Measurements from ENCODE around the gene ABCA13. TPM values are rescaled to one million over a fixed set of nuclear protein-coding genes. Genes with fewer than 3 reads are reported as not detected.

ABCA13 gene
- total and polyA plus RNA-seq, 2 donors from 2014 or later: 0.62 to 6.0 TPM

GRCh38 chr7:48635796-48636195, 464.5 kb downstream of the ABCA13 start:
- Histone ChIP-seq H3K27ac (ENCODE audit: low read depth in 2 of 2, low read length in 2 of 2) (no peak overlapping the region), H3K4me3 (ENCODE audit: low read length in 3 of 3) (no peak overlapping the region), H3K9me3 (ENCODE audit: control insufficient read depth in 2 of 3, insufficient read depth in 1 of 3, low read length in 3 of 3) (no peaks in the 10 kb centered on the region), H3K9ac (ENCODE audit: low read length in 3 of 3) (no peak overlapping the region), H3K36me3 (ENCODE audit: control insufficient read depth in 2 of 3, insufficient read depth in 3 of 3, low read length in 3 of 3) (no peaks in the 10 kb centered on the region), H3K27me3 (ENCODE audit: control insufficient read depth, insufficient read depth, low read length) (no peaks in the 10 kb centered on the region), H3K4me1 (ENCODE audit: control insufficient read depth in 2 of 3, insufficient read depth in 2 of 3, low read depth in 1 of 3, low read length in 3 of 3) (no peaks in the 10 kb centered on the region)
- intact Hi-C loops (cut with DNase I): no loop called here
- no peak for DNase-seq
- no peak for TF ChIP-seq CTCF (IDR thresholded peaks at IDR 0.05; ENCODE audit: borderline replicate concordance, extremely low read depth, insufficient read depth)
- FAIRE-seq: no peak

GRCh38 chr7:48636391-48637015, 465.2 kb downstream of the ABCA13 start:
- no peak overlapping the region for H3K4me3 ChIP-seq (ENCODE audit: low read length in 3 of 3)
- no peak for TF ChIP-seq CTCF (IDR thresholded peaks at IDR 0.05; ENCODE audit: borderline replicate concordance, extremely low read depth, insufficient read depth)
- FAIRE-seq (no peak), DNase-seq (no peak)
- H3K36me3 ChIP-seq (ENCODE audit: control insufficient read depth in 2 of 3, insufficient read depth in 3 of 3, low read length in 3 of 3): no peaks in the 10 kb centered on the region
- no peaks in the 10 kb centered on the region for H3K4me1 ChIP-seq (ENCODE audit: control insufficient read depth in 2 of 3, insufficient read depth in 2 of 3, low read depth in 1 of 3, low read length in 3 of 3)
- H3K27me3 ChIP-seq (ENCODE audit: control insufficient read depth, insufficient read depth, low read length): no peaks in the 10 kb centered on the region
- intact Hi-C loops (cut with DNase I): no loop called here
- H3K27ac ChIP-seq (ENCODE audit: low read depth in 2 of 2, low read length in 2 of 2): no peak overlapping the region
- H3K9ac ChIP-seq (ENCODE audit: low read length in 3 of 3): no peak overlapping the region
- H3K9me3 ChIP-seq (ENCODE audit: control insufficient read depth in 2 of 3, insufficient read depth in 1 of 3, low read length in 3 of 3): no peaks in the 10 kb centered on the region

GRCh38 chr7:48637382-48637781, 466.1 kb downstream of the ABCA13 start:
- Histone ChIP-seq H3K4me3 (ENCODE audit: low read length in 3 of 3) (no peak overlapping the region), H3K27ac (ENCODE audit: low read depth in 2 of 2, low read length in 2 of 2) (no peak overlapping the region), H3K27me3 (ENCODE audit: control insufficient read depth, insufficient read depth, low read length) (no peaks in the 10 kb centered on the region), H3K36me3 (ENCODE audit: control insufficient read depth in 2 of 3, insufficient read depth in 3 of 3, low read length in 3 of 3) (no peaks in the 10 kb centered on the region), H3K9me3 (ENCODE audit: control insufficient read depth in 2 of 3, insufficient read depth in 1 of 3, low read length in 3 of 3) (no peaks in the 10 kb centered on the region), H3K4me1 (ENCODE audit: control insufficient read depth in 2 of 3, insufficient read depth in 2 of 3, low read depth in 1 of 3, low read length in 3 of 3) (no peaks in the 10 kb centered on the region), H3K9ac (ENCODE audit: low read length in 3 of 3) (no peak overlapping the region)
- no peak for TF ChIP-seq CTCF (IDR thresholded peaks at IDR 0.05; ENCODE audit: borderline replicate concordance, extremely low read depth, insufficient read depth)
- intact Hi-C loops (cut with DNase I): no loop called here
- DNase-seq: no peak
- no peak for FAIRE-seq

- H3K9me3 ChIP-seq (ENCODE audit: control insufficient read depth in 2 of 3, insufficient read depth in 1 of 3, low read length in 3 of 3): no peaks in the 10 kb centered on the region
- no peak overlapping the region for H3K9ac ChIP-seq (ENCODE audit: low read length in 3 of 3)
- no peaks in the 10 kb centered on the region for H3K4me1 ChIP-seq (ENCODE audit: control insufficient read depth in 2 of 3, insufficient read depth in 2 of 3, low read depth in 1 of 3, low read length in 3 of 3)
- H3K27me3 ChIP-seq (ENCODE audit: control insufficient read depth, insufficient read depth, low read length): no peaks in the 10 kb centered on the region
- FAIRE-seq (no peak), DNase-seq (no peak)
- intact Hi-C loops (cut with DNase I): no loop called here
- H3K36me3 ChIP-seq (ENCODE audit: control insufficient read depth in 2 of 3, insufficient read depth in 3 of 3, low read length in 3 of 3): no peaks in the 10 kb centered on the region
- H3K27ac ChIP-seq (ENCODE audit: low read depth in 2 of 2, low read length in 2 of 2): no peak overlapping the region
- no peak overlapping the region for H3K4me3 ChIP-seq (ENCODE audit: low read length in 3 of 3)
- no peak for TF ChIP-seq CTCF (IDR thresholded peaks at IDR 0.05; ENCODE audit: borderline replicate concordance, extremely low read depth, insufficient read depth)
Observed at GRCh38 chr7:48638041-48638440, 466.8 kb downstream of the ABCA13 start.
